Activated B cell treated with CpG ODN at 0.5 μM for 24 hours (primary cell): ENCODE measurements around the gene NBPF6. TPM values are rescaled to one million over a fixed set of nuclear protein-coding genes. Genes with fewer than 3 reads are reported as not detected.
"Not testable (repeated sequence)": the region's sequence is repeated elsewhere in the genome, so short reads cannot be mapped to it uniquely, and the experiment has no call there.

Experiments used
- ATAC-seq: fragments of 200-7000 bp; cut with Tn5 transposase; one replicate; pipeline ENCODE4 v1.10.0; 2021; ENCODE audit warnings: low read depth, mild to moderate bottlenecking, moderate library complexity
- CTCF ChIA-PET: fragments of 350-600 bp; sonication (Branson Sonifier 250); formaldehyde crosslinking; loops from one replicate; lab custom pipeline; 2021; ENCODE audit warnings: antibody characterized with exemption; lab: Charles Lee
- POLR2A ChIA-PET: fragments of 350-600 bp; sonication (Branson Sonifier 250); formaldehyde crosslinking; loops from one replicate; lab custom pipeline; 2021; ENCODE audit warnings: antibody characterized with exemption; lab: Charles Lee
- DNase-seq: peaks from one replicate; pipeline ENCODE4 v3.0.0; 2022
- H3K27ac Mint-ChIP-seq: one replicate; pipeline ENCODE4 v1.8.0; 2020; ENCODE audit warnings: mixed read lengths
- H3K27me3 Mint-ChIP-seq: one replicate; pipeline ENCODE4 v1.8.0; 2021; ENCODE audit warnings: mixed read lengths
- H3K36me3 Mint-ChIP-seq: one replicate; pipeline ENCODE4 v1.8.0; 2021; ENCODE audit warnings: low read depth, mixed read lengths
- H3K4me1 Mint-ChIP-seq: one replicate; pipeline ENCODE4 v1.8.0; 2021; ENCODE audit warnings: mixed read lengths
- H3K4me3 Mint-ChIP-seq: one replicate; pipeline ENCODE4 v1.8.0; 2020; ENCODE audit warnings: mild to moderate bottlenecking, mixed read lengths
- H3K9me3 Mint-ChIP-seq: one replicate; pipeline ENCODE4 v1.8.0; 2020; ENCODE audit warnings: mixed read lengths
- CTCF ChIP-seq: fragments of 200-600 bp; IDR thresholded peaks from one replicate; pipeline ENCODE4 v1.8.0; 2022; ENCODE audit warnings: antibody characterized with exemption, mild to moderate bottlenecking
- intact Hi-C: fragments of 100-400 bp; cut with micrococcal nuclease; formaldehyde crosslinking; loops from one replicate; pipeline ENCODE4 v1.15.1; 2024
- total RNA-seq: library from RNA; stranded (reverse); gene quantifications from 2 replicates; pipeline ENCODE4 v1.2.3, GENCODE V29; 2022

NBPF6 gene
- total RNA-seq, 1 donor from 2014 or later: not detected

GRCh38 chr1:108466166-108466565, 16.0 kb downstream of the NBPF6 start:
- H3K4me1 Mint-ChIP-seq, H3K4me3 Mint-ChIP-seq, ATAC-seq, POLR2A ChIA-PET, H3K27ac Mint-ChIP-seq, H3K36me3 Mint-ChIP-seq, DNase-seq, intact Hi-C loops, H3K27me3 Mint-ChIP-seq, H3K9me3 Mint-ChIP-seq, CTCF ChIA-PET: not testable (repeated sequence)

GRCh38 chr1:108467155-108467554, 17.0 kb downstream of the NBPF6 start:
- POLR2A ChIA-PET, H3K27ac Mint-ChIP-seq, H3K4me1 Mint-ChIP-seq, H3K27me3 Mint-ChIP-seq, DNase-seq, ATAC-seq, H3K36me3 Mint-ChIP-seq, H3K4me3 Mint-ChIP-seq, CTCF ChIA-PET, intact Hi-C loops, H3K9me3 Mint-ChIP-seq: not testable (repeated sequence)

DNA sequence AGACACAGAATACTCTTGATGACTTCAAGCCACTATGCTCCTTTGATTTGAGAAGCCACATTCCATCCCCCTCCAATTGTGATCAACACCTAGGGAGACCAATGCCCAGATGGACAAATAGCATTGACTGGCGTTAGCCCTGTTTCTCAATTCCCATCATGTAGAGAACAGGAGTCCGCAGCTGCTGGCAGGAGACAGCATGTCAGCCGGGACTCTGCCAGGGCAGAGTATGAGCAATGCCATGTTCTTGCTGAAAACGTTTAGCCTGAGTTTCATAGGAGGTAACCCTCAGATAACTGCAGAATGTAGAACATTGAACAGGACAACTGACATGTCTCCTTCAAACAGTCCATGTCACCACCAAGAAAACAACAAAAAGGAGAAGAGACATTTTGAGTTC, 20.6 kb downstream of the NBPF6 start:
- intact Hi-C loops, ATAC-seq, H3K4me3 Mint-ChIP-seq, CTCF ChIA-PET, H3K4me1 Mint-ChIP-seq, H3K36me3 Mint-ChIP-seq, DNase-seq, H3K27ac Mint-ChIP-seq, POLR2A ChIA-PET, H3K9me3 Mint-ChIP-seq: not testable (repeated sequence)
- peaks cover 23% of the 10 kb centered on the region for H3K27me3 Mint-ChIP-seq

DNA sequence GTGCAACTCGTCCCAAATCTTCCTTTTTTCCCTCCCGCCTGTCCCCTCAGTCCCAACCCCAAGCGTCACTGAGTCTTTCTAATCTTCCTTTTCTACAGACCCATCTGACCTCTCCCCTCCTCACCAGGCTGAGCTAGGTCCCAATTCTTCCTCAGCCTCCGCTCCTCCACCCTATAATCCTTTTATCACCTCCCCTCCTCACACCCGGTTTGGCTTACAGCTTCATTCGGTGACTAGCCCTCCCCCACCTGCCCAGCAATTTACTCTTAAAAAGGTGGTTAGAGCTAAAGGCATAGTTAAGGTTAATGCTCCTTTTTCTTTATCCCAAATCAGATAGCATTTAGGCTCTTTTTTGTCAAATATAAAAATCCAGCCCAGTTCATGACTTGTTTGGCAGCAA, 24.4 kb downstream of the NBPF6 start:
- H3K27me3 Mint-ChIP-seq: peaks cover 26% of the 10 kb centered on the region
- H3K36me3 Mint-ChIP-seq, intact Hi-C loops, ATAC-seq, H3K4me3 Mint-ChIP-seq, H3K4me1 Mint-ChIP-seq, H3K27ac Mint-ChIP-seq, CTCF ChIA-PET, POLR2A ChIA-PET, DNase-seq: not testable (repeated sequence)
- H3K9me3 Mint-ChIP-seq: peaks cover 19% of the 10 kb centered on the region

- Mint-ChIP-seq H3K9me3 (peaks cover 26% of the 10 kb centered on the region), H3K4me3 (no peak overlapping the region), H3K4me1 (no peaks in the 10 kb centered on the region), H3K27ac (no peak overlapping the region), H3K36me3 (peaks cover 3% of the 10 kb centered on the region), H3K27me3 (peaks cover 27% of the 10 kb centered on the region)
- no peak for TF ChIP-seq CTCF
- intact Hi-C loops: no loop called here
- POLR2A ChIA-PET: no interaction called here
- ATAC-seq: no peak
- CTCF ChIA-PET: no interaction called here
- DNase-seq: no peak
Observed at GRCh38 chr1:108478429-108479015, 28.4 kb downstream of the NBPF6 start.

- Mint-ChIP-seq H3K4me3 (no peak overlapping the region), H3K27ac (no peak overlapping the region), H3K27me3 (peaks cover 25% of the 10 kb centered on the region), H3K9me3 (peaks cover 15% of the 10 kb centered on the region), H3K4me1 (no peaks in the 10 kb centered on the region), H3K36me3 (peaks cover 3% of the 10 kb centered on the region)
- intact Hi-C loops: no loop called here
- ATAC-seq (no peak), DNase-seq (no peak)
- CTCF ChIA-PET: no interaction called here
- TF ChIP-seq CTCF: no peak
- POLR2A ChIA-PET: no interaction called here
Observed at GRCh38 chr1:108482708-108483107, 32.6 kb downstream of the NBPF6 start.

- ATAC-seq, H3K4me3 Mint-ChIP-seq, H3K9me3 Mint-ChIP-seq, POLR2A ChIA-PET, CTCF ChIA-PET, H3K27ac Mint-ChIP-seq, H3K36me3 Mint-ChIP-seq, H3K4me1 Mint-ChIP-seq, DNase-seq, intact Hi-C loops: not testable (repeated sequence)
- peaks cover 25% of the 10 kb centered on the region for H3K27me3 Mint-ChIP-seq
Observed at GRCh38 chr1:108485990-108486389, 35.8 kb downstream of the NBPF6 start.

DNA sequence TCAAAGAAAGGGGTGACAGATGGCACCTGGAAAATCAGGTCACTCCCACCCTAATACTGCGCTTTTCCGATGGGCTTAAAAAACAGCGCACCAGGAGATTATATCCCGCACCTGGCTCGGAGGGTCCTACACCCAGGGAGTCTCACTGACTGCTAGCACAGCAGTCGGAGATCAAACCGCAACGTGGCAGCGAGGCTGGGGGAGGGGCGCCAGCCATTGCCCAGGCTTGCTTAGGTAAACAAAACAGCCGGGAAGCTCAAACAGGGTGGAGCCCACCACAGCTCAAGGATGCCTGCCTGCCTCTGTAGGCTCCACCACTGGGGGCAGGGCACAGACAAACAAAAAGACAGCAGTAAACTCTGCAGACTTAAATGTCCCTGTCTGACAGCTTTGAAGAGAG, 36.6 kb downstream of the NBPF6 start:
- DNase-seq, H3K9me3 Mint-ChIP-seq, ATAC-seq, H3K4me1 Mint-ChIP-seq, H3K36me3 Mint-ChIP-seq, POLR2A ChIA-PET, H3K27ac Mint-ChIP-seq, H3K4me3 Mint-ChIP-seq, intact Hi-C loops, CTCF ChIA-PET: not testable (repeated sequence)
- peaks cover 19% of the 10 kb centered on the region for H3K27me3 Mint-ChIP-seq

DNA sequence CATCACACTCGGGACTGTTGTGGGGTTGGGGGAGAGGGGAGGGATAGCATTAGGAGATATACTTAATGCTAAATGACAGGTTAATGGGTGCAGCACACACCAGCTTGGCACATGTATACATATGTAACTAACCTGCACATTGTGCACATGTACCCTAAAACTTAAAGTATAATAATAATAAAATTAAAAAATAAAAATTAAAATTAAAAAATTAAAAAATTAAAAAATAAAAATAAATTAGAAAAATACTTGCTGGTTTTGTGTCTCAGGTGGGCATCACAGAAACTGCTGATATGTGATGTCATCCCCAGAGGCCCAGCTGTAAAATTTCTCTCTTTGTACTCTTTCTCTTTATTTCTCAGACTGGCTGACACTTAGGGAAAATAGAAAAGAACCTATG, 44.9 kb downstream of the NBPF6 start:
- H3K27me3 Mint-ChIP-seq, H3K36me3 Mint-ChIP-seq, intact Hi-C loops, POLR2A ChIA-PET, H3K4me3 Mint-ChIP-seq, ATAC-seq, H3K4me1 Mint-ChIP-seq, CTCF ChIA-PET, DNase-seq, H3K27ac Mint-ChIP-seq, H3K9me3 Mint-ChIP-seq: not testable (repeated sequence)

- H3K9me3 Mint-ChIP-seq, H3K36me3 Mint-ChIP-seq, intact Hi-C loops, DNase-seq, H3K4me3 Mint-ChIP-seq, CTCF ChIA-PET, H3K4me1 Mint-ChIP-seq, H3K27ac Mint-ChIP-seq, ATAC-seq, H3K27me3 Mint-ChIP-seq: not testable (repeated sequence)
- POLR2A ChIA-PET: interaction anchor here (0.6 kb wide), 1 partner anchor 159 kb away, joined by 3 read pairs; no protein-coding TSS in a partner anchor
Observed at GRCh38 chr1:108496856-108497255, 46.7 kb downstream of the NBPF6 start.
